GM18907 (cell line): ENCODE data around the gene KRTAP10-1.

Source experiments
- ATAC-seq: cut with Tn5 transposase; IDR thresholded peaks from one replicate; pipeline ENCODE4 v1.9.1; 2021; ENCODE audit warnings: mild to moderate bottlenecking, moderate library complexity; ENCODE audit not compliant: unreplicated experiment

The KRTAP10-1 gene

DNA sequence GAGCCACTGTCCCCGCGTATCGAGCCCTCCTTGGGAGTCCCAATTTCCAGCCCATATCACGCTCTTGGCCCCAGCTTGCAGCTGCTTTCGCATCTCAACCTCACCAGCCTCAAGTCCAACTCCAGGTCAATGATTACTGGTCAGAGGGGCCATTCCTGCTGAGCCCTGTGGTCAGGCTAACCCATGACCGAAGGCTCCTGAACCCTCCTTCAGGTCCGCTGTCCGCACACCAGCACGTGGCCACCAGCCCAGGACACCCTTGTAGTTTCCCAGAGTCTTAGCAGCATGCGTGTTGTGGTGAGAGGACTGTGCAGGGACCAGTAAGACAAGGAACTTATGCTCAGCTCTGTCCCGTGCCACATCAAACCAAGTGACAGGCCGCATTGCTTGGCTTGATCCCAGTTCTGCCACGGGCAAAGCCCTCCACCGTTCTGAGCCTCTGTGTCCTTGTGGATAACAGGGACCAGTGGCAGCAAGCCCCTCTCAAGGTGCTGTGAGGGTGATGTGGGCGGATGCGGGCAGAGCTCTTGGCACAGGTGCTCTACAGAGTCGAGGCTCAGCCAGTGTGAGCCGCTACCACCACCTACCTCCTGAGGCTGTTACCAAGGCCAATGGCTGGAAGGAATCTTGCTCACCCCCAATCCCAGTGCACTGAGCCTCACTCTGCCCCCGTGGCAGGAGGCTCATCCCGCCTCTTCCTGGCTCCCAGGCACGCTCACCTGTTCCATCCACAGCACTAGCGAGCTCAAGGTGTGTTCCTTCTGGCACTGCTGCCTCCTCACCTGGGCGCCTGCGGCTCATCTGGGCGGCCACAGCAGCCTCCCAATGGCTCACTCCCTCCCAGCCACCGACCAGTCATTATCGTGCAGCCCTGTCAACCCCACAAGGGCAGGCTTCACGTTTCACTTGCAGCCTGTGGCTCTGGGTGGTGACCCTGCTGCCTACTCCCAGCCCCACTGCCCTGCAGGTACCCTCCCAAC is 20.4 kb downstream of the KRTAP10-1 start:
- ATAC-seq = no peak

DNA sequence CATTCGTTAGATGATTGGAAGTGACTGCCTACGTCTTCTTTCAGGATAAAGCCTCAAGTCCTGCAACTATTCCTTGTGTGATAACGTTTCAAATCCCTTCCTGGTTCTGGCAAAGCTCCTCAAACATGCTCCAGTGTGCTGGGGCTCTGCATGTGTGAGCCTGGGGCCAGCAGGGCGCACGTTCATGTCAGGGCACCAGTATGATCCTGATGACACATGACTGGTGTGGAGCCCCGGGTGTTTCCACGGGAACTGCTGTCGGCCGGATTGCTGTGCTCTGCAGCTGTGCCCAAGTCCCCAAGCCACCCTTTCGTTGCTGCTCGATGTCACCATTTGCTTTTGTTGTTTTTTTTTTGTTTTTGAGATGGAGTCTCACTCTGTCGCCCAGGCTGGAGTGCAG is 21.3 kb downstream of the KRTAP10-1 start:
- no peak for ATAC-seq

DNA sequence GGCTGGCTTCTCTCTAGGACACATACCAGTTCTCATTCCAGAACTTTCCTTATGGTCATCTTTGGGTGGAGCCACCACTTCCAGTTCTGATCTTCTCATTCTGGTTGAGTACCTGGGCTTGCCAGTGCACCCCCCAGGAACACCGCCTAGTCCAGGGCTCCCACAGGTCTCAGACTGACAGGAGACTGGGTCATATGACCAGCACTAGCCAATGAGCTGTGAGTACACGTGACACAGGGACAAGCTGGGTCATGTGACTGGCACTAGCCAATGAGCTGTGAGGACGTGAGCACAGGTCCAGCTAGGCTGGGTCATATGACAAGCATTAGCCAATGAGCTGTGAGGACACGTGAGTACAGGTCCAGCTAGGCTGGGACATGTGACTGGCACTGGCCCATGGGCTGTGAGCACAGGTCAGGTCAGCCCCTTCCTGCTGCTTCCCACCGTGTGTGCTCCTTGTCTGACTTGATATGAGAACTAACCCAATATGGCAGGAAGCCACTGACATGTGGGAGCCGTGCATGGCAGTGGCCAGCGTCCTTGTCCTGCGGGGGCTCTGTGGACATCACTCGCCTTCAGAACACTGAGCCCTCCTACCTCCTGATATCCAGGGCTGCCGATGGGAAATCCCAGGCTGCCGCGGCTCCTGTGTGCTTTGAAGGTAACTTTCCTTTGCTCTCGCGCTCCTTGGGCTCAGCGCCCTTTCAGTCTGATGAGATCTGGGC is 22.7 kb downstream of the KRTAP10-1 start:
- no peak for ATAC-seq

DNA sequence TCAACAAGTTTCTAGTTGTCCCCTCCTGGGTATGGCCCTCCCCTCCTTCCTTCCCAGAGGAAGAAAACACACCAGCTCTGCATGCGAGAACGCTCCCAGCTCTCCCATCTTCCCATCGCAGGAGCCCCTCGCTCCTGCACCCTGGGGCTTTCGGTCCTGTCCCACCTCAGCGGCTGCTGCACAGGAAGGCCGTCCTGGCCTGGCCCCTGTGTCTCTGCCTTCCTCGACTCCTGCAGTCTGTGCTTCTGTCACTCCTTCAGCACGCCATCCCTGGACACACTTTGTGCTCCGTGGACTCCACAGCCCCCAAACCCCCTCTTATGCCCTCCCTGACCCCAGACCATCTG is 23.2 kb downstream of the KRTAP10-1 start:
- no peak for ATAC-seq

DNA sequence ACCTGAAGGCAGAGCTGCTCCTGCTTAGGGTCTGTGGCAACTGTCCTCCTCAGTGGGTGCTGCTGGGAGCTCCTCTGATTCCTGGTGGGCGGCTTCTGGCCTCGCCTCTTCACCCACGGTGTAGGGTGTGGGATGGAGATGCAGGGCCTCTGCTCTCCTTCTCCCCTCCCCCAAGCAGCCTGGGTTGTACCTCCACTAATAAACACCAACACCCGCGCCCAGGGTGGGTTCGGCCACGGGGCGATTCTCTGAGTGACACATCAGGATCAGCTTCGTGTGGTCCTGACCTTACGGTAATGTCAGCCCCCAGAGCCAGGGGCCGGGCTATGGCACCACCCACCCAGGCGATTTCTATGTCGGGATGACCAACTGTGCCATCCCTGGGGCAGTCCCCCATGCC is 23.7 kb downstream of the KRTAP10-1 start:
- ATAC-seq = no peak

DNA sequence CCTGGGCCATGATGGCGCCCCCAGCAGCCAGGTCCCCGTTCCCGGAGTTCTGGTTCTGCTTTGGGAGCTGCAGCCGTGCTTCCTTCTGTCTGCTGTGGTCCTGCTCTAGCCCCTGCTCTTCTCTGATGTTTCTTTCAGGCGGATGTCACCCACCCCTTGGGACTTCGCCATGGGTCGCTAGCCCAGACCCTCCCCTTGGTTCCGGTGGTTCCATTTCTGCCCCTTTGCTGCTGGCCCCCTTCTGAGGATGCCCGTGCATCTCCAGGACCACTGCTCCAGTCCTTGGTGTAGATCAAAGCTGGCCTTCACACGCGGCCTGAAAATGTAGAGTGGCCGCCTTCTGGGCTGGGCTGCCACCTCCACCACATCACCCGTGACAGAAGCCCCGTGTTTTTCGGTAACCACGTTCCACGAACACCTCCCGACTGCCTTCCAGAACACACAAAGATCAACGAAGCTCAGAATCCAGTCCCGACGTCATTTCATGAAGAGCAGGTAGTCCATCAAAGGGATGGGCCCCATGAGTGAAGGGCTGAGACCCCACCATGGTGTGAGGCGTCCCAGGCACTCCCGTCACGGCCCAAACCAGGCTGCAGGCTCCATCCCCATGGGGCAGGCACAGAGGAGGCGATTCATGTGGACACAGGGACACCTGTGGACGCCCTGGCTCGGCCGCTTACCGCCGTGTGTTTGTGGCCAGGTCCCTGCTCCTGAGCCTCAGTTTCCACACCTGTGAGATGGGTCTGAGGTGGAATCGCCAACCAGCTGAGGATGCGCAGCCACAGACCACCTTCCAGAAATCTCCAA is 24.4 kb downstream of the KRTAP10-1 start:
- no peak for ATAC-seq

DNA sequence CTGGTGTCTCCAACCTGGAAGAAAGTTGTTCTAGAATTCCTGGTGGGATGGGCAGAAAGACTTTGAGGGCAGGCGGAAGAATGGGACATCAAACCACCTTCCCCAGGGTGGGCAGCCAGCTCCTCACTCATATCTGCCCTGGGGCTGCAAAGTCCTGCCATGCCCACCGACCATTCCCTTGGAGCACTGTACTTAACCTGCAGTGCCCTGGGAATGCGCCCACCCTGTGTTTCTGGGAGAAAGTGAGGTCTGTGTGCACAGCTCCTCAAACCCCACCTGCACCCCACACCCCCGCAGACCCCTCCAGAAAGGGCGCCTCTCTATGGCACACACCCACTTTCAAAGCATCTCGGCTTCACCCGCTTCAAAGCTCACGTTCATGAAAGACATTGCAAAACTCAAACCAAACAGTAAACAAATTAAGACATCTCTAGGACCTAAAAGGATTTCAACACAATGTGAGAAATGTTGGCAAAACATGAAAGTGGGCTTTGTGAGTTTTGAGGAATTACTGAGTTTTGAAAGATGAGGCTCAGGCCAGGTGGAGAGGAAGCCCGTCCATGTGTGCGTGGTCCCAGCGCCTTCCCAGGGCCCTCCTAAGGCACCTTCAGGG is 25.1 kb downstream of the KRTAP10-1 start:
- ATAC-seq = no peak

DNA sequence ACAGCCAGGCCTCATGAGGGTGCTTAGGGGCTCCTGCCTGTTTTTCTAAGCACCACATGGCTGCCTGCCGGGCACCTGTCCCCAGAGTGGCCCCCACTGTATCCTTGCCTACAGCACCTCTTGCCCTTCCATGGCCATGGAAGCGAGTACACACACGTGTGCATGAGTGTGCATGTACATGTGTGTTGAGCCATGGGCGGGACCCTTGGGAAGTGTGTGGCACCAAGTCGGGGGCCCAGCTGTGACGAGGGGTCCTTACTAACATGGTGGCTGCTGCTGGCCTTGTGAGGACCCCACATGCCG is 25.8 kb downstream of the KRTAP10-1 start:
- no peak for ATAC-seq

DNA sequence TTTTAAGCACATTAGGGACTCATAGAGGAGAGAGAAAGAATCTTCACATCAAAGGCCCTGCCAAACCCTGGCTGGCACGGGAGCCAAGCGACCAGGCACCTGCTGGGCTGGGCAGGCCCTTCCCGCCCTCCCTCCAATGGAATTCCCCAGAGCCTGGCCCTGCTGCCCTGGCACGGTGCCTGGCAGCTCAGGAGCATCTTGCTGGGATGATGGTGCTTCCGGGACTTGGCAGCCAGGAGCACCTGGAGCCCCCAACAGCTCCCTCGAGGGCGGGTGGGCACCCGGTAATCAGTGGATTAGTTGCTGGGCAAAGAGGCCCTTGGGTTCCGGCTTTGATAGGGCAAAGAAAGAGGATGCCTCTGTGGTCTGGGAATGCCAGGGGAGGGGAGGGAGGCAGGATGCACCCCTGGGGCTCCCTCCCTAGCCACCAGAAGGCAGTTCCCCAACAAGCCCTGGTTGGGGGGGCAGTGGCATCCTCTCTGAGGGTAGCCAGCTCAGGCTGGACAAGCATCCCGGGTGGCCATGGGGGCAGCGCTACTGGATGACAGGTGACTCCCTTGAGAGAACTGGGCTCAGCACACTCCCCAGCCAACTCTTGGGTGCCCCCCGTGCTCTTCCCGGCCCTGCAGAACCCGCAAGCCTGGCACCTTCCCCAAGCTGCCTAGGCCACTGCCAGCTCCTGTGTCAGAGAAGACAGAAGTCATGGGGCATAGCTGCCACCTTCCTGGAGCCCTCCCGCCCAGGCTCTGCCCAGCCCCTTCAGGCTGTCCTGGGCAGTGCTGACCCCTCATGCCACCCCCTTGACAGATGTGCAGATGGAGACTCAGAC is 26.4 kb downstream of the KRTAP10-1 start:
- ATAC-seq = no peak

DNA sequence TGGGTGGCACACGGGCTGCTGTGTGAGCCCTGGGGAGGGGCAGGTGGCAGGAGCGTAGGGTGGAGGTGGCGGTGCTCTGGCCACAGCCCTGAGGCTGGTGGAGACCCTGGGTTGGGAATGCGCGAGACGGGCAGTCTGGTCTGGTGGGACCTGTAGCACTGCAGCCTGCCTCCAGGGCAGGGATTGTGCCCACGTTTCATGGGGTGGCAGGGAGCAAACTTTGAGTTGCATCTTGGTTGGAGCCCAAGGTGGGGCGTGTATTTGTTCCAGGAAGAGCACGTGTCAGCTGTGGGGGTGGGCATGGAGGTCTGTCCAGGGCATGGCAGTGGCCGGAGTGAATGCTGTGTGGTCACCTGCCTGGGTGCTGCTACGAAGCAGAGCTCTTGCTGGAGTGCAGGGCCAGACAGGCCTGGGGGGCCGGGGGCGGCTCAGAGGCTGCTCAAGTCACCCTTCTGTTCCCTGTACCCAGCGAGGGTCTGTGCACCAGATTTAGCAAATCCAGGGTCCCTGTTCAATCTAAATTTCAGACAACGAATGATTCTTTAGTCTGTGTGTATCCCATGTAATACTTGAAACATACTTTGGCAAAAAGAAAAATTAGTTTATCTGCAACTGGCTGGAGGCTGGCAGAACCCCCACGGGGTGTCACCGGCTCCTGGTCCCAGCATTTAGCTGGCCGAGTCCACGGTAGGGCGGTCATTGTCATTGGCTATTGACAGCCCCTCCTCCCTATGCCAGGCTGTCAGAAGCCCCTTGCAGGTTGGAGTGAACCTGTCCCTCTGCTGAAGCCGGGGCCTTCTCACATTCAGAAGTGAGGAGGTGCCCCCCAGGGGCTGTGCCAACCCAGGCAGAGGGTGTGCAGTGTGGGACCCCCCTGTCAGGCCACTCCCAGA is 27.3 kb downstream of the KRTAP10-1 start:
- ATAC-seq = no peak

DNA sequence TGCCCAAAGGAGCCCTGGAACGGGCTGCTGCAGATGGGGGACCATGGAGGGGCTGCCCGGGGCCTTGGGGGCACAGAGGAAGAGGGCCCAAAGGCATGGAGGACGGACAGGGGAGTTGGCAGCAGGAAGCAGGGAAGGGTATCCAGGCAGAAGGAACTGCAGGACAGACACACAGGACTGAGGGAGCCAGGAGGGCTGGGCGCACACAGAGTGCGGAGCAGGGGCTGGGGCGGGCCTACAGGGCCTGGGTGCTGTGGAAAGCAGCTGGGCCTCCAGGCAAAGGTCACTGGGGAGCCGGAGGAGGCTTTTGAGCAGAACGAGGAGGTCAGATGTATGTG is 28.1 kb downstream of the KRTAP10-1 start:
- no peak for ATAC-seq

DNA sequence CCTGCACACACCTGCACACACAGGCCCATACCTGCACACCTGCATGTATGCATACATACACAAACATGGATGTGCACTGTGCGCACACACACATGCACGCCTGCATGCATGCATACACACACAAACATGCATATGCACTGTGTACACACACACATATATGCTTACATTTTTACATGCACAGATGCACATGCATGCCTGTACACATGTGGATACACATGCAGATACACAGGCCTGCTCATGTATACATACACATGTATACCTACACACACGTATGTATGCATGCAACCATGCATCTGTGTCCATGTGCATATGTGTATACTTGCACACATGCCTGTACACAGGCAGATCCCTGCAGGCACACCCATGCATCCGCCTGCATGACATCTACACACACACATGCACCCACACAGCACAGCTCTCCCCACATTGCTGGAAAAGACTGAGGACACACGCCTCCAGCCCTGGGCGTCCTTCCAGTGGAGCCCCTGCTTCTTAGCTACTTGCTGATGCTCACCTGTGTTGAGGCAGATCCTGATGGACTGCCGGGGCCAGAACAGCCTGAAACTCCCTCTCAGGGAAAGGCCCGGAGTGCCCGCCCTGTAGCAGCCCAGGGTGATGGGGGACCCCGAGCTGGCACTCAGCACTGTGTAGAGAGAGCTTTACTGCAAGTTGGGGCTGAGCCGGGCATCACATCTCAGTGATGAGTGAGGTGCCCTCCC is 28.6 kb downstream of the KRTAP10-1 start:
- no peak for ATAC-seq

DNA sequence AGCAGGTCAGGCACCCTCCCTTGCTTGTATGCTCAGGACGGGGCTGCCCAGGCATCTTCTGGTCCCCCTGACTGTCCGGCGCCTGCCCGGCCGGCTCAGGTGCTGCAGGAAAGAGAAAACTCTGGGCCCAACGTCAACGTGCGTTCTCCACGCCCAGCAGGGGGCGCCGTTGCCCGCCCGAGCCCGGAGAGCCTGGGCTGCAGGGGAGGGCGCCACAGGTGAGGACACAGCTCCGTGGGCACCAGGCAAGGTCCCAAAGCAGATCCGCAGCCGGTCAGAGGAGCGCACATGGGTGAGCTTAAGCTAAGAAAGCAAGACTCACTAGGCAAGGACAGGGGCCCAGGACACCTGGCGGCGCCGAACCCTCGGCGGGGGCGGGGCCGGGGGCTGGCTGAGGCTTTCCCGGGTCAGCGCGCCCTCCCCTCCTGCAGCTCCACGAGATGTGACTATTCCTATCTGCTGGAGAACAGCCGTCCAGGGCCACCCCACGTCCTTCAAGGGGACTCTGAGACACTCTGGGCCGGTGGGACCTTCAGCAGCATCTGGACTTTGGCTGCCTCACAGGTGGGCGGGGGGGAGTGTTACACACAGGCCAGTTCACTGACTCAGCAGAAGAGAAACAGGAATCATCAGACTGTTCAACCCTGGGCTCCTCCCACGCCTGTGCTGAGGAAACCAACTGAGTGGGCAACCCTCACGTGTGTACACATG is 29.3 kb downstream of the KRTAP10-1 start:
- no peak for ATAC-seq

DNA sequence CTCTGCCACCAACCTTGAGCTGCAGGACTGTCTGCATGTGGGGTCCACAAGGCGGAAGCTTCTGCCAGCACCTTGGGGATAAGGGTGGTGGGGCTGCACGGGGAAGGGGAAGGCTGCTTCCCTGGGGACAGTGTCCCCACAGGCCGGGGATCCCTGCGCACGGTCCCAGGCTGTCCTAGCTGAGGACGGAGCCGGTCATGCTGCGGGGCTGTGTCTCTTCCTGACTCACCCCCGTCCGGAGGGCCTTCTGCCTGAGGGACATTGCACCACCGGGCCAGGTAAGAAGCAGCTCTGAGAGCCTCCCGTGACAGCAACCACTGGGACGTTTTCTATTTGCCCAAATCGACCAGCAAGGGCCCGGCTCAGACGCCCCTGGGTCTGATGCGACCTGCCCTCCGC is 29.9 kb downstream of the KRTAP10-1 start:
- no peak for ATAC-seq

DNA sequence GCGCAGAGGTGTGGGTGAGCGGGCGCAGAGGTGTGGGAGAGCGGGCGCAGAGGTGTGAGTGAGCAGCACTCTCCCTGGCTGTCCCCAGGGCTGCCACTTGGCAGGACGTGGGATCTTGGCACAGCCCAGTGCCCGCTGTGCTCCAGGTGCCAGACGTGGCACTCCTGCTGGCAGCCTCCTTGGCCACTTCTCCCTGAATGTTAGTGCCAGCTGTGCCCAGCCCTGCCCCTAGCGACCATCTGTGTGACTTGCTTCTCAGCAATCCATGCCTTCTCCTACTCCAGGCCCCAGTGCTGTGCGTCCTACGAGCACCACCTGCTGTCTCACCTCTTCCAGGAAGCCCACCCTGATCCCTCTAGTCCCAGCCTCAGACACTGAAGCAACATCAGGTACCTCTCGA is 30.5 kb downstream of the KRTAP10-1 start:
- ATAC-seq = no peak

DNA sequence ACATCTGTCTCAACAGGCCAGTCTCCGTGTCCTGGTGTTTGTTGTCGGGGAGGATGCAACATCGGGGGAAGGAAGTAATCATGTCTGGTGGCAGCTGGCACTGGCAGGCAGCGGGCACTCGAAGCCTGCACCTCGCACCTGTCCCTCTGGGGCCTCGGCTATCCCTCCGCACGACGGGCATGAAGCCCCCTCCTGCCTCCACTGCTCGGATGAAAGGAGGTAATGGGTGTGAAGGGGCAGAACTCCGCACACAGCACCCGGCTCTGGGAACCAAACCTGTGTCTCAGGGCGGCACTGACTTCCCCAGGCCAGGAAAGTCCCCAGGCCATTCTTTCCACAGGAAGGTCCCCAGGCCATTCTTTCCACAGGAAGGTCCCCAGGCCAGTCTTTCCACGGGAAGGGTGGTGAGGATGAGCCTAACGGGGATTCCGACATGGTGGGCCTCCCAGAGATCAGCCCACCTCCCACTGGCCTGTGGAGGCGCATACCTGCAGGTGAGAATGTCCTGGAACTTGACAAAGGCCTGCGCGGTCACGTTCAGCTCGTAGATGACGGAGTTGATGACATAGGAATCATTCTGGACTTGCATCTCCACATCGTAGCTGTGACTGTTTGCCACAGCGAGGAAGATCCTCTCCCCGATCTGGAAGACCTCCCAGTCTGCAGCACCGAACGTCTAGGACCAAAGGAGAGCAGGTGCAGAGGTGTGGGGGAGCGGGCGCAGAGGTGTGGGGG is 31.1 kb downstream of the KRTAP10-1 start:
- no peak for ATAC-seq

DNA sequence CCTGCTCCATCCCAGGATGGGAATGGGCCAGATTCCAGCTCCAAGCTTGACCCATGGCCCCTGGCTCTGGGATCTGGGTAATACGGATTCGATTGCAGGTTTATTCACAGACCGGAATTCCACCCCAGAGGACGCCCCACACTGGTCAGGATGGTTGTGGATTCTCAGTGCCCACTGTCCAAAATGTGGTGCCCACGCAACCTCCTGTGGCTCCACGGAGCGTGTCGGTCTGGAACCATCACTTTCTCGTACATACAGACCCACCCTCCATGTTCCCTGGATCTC is 31.6 kb downstream of the KRTAP10-1 start:
- no peak for ATAC-seq
